HG02571 (cell line): ENCODE results near the gene STK32C.
"Not testable (repeated sequence)": the region's sequence is repeated elsewhere in the genome, so short reads cannot be mapped to it uniquely, and the experiment has no call there.

Experiments
- ATAC-seq: cut with Tn5 transposase; IDR thresholded peaks from one replicate; pipeline ENCODE4 v1.9.1; 2021; ENCODE audit warnings: mild to moderate bottlenecking, moderate library complexity; ENCODE audit not compliant: unreplicated experiment

STK32C gene

GRCh38 chr10:132338876-132339275 is 31.1 kb upstream of the STK32C start:
- ATAC-seq = no peak

DNA sequence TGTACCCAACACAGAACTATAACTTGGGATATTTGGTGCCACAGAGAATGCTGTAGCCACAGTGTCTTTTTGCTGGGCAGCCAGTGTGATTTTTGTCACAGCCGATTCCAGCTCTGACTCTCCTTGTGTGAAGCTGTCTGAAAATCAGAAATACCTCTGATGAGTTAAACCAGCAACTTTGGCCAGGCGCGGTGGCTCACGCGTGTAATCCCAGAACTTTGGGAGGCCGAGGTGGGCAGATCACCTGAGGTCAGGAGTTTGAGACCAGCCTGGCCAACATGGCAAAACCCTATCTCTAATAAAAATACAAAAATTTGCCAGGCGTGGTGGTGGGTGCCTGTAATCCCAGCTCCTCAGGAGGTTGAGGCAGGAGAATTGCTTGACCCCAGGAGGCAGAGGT is 30.1 kb upstream of the STK32C start:
- ATAC-seq = not testable (repeated sequence)

DNA sequence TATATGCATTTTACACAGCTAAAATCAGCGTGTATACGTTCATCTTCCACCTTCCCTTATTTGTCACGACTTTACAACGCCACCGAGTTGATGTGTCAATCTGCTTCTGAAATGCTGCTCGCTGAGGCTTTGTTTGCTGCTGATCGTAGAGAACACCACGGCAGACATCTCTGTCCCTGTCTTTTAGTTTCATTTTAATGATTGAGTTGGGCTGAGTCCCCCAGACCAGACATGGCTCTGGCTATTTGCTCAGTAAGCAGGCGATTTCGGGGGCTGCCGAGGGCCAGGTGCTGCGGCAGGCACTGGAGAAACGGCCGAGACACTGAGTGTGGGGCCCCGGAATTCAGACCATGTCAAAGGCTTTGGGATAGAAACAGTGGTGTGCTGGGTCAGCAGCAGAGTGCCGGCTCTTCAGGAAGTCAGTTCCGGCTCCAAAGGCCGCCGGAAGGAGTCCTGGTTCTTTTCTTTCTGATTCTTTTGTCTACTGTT is 29.2 kb upstream of the STK32C start:
- no peak for ATAC-seq

DNA sequence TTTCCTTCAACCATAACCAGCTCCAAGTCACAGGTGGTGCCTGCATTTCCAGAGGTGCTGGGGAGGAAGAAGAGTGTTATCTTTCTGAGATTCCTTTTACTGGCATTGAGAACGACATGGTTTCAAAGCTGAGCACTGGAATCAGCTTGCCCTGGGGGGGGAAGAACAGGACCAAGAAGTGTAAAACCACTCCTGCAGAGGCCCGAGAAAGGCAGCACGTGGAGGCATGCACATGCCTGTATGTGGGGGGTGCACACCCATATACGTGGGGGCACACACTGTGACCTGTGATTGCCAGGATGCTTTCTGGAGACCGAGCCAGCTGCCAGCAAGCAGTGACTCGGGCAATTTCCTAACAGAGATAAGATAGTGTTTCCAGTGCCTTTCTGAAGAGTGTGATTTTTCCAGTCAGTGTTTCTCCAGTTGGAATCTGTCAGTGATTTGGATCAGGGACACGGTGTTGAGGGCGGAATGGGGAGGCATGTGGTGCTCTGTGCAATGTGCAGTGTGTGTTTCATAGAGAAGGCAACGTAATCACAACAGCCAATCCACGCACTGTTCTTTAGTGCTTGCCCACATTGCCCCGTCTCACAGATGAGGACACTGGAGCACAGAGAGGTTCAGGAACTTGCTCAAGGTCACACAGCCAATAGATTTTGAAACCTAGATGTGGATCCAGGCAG is 28.5 kb upstream of the STK32C start:
- no peak for ATAC-seq

- ATAC-seq = peak; percentile 29
Measured at GRCh38 chr10:132335189-132336063, 27.7 kb upstream of the STK32C start.

GRCh38 chr10:132334631-132335188 is 27.0 kb upstream of the STK32C start:
- ATAC-seq = no peak

- no peak for ATAC-seq
Measured at GRCh38 chr10:132333386-132333785, 25.6 kb upstream of the STK32C start.

- peak; percentile 38 for ATAC-seq
Measured at GRCh38 chr10:132332433-132332754, 24.6 kb upstream of the STK32C start.

- ATAC-seq = peak; percentile 64
Measured at GRCh38 chr10:132331601-132332432, 24.1 kb upstream of the STK32C start, which contains the start of gene LRRC27. TSS of gene LRRC27 (plus strand) at chr10:132332193. CDS start at chr10:132333525, 1,332 bp downstream.

DNA sequence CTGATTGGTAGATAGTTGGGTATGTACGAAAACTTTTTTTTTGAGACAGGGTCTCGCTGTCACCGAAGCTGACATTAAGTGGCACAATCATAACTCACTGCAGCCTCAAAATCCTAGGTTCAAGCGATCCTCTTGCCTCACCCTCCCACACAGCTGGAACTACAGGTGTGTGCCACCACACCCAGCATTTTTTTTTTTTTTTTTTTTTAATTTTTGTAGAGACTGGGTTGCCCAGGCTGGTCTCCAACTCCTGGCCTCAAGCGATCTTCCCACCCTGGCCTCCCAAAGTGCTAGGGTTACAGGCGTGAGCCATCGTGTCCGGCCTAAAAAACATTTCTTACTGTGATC is 22.7 kb upstream of the STK32C start:
- ATAC-seq = no peak

DNA sequence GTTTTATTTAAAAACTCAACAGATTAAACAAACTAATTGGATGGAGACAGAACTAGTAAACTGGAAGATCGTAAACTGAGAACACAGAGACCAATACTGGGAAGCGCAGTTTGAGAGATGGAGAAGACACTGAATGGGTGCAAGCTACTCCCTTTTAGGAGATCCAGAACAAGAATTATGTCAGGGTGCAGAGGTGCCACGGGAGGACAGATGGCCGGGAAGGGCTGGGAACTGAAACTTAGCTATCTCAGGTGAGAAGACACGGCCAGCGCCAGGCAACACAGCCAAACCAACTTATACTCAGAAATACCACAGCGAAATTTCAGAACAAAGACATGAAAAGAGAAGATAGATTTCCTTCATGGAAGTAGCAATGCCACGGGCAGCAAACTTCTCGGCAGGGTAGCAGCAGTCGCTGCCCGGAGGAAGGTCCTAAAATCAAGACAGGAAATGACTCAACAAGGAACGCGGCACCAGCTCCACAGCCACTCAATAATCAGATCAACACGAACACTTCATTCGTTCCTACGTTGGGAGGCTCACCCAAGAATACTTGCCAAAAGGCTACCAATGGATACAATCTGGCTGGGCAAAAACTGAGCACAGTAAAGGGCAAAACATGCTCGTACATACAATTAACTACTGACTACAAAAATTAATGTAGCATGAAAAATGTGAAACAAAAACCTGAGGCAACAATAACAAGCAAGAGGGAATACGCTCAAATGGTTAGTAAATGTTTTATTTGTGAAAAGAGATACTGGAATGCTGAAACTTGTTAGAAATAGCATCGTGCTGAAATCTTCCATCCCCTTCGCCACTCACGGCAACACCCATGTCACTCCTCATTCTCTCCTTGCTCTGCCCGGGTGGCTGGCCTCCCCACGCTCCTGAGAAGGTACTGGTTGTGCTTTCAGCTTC is 22.1 kb upstream of the STK32C start:
- no peak for ATAC-seq

- no peak for ATAC-seq
Measured at GRCh38 chr10:132328738-132329137, 21.0 kb upstream of the STK32C start.

- no peak for ATAC-seq
Measured at GRCh38 chr10:132328106-132328505, 20.4 kb upstream of the STK32C start.

DNA sequence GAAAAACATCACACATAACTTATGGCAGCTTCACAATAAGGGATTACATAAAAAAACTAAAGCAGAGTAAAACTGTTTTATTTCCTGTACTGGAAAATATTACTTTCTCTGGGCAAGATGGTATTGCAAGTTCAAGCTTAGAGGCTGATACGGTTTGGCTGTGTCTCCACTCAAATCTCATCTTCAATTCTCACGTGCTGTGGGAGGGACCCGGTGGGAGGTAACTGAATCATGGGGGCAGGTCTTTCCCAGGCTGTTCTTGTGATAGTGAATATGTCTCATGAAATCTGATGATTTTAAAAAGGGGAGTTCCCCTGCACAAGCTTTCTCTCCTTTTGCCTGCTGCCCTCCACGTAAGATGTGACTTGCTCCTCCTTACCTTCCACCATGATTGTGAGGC is 19.2 kb upstream of the STK32C start:
- no peak for ATAC-seq

GRCh38 chr10:132326344-132326889 is 18.7 kb upstream of the STK32C start:
- no peak for ATAC-seq

DNA sequence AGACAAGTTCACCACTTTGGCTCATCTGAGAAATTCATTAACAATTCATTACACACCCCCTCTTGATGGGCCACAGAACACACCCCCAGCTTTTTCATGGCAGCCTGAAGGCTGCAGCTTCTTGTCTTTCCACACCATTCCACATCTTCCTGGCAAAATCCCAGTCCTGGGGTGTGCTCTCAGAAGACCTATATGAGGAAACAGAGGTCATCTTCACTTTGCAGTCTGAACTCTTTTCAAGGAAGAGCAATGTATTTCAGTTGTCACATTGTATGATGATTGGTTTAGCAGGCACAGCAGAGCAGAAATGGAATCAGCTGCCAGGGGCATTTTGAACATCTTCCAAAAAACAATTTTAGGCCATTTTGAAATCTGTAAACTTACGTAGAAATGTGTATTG is 16.4 kb upstream of the STK32C start:
- no peak for ATAC-seq

DNA sequence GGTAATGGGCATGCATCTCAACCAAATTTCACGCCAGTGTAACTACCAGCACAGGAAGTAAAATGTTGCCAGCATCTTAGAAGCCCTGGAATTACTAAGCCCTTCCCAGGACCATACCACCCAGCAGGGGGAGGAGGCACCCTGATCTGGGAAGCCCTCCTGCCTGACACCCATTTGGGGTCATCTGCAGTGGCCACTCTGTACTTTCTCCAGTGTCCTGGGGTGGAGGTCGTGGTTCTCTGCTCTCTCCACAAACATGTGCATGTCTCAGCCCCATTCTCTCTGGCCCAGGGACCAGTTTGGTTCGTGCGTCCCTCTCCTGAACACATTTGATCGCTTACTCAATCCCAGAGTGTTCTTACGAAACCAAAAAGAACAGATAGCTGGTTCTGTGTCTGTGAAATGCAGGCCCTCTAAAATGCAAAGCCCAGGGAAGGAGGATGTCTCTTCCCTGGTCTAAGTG is 14.9 kb upstream of the STK32C start:
- ATAC-seq = no peak

GRCh38 chr10:132321726-132322125 is 14.0 kb upstream of the STK32C start:
- ATAC-seq = no peak

DNA sequence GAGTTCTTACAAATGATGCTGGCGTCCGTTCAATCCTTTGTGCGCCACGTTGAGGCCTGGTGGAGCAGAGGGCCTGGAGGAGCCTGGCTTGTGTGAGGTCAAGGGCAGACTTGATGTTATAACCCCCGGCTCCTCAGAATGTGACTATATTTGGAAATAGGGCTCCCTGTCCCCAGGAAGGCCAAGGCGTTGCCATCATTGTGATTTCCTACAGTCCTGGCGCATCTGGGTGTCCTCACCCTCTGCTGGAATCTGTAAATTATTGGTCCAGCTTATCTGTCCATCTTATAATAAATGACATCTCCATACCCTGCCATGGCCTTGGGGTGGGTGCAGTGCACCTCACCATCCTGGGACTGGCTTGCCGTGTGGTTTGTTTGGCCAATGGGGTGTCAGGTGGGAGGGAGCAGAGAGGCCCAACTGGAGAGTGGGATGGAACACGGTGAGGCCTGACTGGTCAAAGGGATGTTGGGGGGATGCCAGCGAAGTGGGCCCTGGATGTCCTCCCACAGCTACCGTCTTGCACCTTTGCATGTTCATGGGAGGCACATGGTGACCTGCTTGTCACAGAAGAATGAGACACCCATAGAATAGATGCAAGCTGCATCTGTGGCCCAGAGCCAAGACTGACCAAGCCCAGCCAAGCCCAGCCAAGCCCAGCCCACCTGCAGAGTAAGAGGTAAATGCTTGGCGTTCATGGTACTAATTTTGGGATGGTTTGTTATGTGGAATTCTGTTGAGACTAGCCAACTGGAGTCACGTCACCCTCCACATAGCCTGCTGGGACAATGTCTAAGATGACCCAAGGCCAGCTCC is 13.1 kb upstream of the STK32C start:
- no peak for ATAC-seq
